ENCODE measurements around the gene GORAB.

The GORAB gene, protein sequence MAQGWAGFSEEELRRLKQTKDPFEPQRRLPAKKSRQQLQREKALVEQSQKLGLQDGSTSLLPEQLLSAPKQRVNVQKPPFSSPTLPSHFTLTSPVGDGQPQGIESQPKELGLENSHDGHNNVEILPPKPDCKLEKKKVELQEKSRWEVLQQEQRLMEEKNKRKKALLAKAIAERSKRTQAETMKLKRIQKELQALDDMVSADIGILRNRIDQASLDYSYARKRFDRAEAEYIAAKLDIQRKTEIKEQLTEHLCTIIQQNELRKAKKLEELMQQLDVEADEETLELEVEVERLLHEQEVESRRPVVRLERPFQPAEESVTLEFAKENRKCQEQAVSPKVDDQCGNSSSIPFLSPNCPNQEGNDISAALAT

DNA sequence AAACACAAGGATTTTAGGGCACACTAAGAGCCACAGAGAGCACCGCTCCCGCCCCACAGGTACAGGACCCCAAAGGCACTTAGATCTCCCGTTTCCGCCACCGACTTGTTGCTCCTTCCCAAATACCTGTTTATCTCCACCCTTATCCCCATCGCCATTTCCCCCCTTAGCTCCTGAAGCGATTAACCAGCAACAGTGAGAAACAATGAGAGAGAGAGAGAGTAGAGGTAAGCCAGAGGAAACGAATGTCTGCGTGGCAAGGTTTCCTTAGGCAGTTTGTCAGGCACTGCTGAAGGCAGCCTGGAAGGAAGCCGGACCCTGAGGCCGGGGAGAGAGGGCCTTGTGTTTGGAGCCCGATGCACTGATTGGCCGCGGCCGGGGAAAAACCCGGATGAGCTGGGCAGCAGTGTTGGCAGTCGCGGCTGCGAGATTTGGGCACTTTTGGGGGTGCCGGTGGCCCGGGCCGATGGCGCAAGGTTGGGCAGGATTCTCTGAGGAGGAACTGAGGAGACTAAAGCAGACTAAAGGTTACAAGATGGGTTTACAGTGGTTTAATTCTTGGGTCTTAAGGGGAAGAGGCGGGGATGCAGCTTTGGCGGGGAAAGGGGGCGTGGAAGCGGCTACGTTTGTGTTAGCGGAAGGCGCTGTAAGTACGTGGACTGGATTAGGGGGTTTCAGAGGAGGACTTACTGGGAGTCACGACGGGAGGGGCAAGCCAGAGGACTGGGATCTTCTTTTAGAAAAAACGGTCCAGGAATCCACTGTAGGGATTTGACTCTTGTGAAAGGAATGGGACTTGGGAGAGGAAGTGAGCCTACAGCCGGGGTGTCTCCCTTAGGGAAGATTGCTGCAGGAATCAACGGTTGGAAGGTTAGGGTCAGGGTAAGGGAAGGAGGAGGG lies at the start of gene GORAB:
GORAB (plus strand) TSS at position 409 of the 900 bp plus-strand sequence; CDS start at position 467, 58 bp downstream.
- DNase-seq = peak; percentile 89

DNA sequence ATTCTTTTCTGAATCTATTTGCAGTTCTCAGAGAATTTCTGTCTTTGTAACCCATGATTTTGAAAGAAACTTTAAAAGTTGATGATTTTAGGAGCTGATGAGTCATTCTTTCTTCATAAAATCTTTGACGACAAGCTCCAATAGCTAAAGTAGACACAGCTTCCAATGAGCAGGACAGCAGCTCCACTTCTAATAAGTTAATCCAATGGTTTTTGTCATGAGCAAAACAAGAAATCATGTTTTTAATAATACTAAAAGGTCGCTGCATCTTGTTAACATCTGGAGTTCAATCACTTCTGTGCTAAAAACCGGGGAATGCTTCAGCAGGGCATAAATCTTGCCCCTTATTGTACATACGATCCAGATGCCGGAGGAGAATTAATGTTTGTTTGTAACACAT lies 48.9 kb upstream of the GORAB start:
- DNase-seq = no peak

DNA sequence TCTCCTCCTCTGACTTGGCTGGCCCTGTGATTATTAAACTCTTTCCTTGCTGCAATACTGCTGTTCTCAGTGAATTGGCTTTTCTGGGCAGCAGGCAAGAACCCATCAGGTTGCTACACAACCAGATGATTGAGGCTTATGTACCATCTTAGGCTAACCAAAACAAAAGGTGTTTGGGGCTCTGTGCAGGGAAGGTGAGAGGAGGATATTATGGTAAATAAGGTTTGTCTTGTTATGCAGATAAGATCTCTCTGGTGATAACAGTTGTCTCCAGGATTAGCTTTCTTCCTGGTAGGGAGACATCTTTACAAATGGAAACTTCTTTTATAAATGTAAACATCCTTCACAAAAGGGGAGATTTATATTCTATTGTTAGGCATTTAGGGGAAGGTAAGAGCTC lies 44.5 kb upstream of the GORAB start:
- no peak for DNase-seq

DNA sequence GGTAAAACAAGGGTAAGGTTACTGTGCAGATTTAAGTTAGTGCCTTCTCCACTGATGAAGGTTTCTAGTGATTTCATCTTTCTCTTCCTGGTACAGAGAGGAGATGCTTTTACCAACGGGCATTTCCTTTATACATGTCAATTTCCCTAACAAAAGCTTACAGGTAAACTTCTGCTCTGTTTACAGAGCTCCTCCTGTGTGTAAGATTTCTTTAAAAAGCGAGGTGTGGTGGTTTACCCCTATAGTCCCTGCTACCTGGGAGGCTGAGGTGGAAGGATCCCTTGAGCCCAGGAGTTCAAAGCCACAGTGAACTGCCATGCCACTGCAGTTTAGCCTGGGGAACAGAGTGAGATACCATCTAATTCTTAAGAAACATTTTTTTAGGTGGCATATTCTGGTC lies 40.7 kb upstream of the GORAB start:
- DNase-seq = no peak

DNA sequence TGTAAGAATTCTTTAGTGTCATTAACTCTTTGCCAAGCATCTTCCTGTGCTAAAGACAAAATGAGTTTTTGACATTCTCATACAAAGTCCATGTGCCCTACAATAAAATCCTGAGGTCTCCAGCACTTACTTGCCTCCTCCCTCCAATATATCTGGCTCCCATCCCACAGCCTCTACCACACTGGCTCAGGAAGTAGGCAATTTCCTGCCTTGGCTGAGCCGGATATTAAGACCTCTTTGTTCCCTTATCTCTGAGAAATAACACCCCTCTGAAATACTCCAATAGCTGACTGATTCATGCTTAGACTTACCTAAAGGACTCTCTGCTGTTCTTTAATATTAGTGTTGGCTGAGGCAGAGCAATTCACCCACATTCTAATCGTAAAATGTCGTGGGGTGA lies 37.6 kb upstream of the GORAB start:
- peak; percentile 23 for DNase-seq

DNA sequence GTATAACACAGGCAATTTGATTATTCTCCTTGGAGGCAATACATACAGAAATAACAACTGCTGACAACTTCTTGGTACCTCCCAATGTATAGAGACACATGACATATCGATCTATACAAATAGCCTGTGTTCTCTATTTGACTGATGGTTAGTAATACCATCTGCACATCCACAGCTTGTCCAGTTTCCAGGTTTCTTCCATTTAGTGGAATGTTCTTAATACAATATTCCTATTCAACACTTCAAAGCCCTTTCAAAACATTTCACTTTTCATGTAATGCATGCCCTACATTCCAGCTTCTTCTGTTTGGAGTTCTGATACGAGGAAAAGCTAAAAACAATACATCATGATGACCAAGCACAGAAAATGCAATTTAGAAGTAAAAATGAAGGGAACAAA lies 37.0 kb upstream of the GORAB start:
- DNase-seq = no peak

DNA sequence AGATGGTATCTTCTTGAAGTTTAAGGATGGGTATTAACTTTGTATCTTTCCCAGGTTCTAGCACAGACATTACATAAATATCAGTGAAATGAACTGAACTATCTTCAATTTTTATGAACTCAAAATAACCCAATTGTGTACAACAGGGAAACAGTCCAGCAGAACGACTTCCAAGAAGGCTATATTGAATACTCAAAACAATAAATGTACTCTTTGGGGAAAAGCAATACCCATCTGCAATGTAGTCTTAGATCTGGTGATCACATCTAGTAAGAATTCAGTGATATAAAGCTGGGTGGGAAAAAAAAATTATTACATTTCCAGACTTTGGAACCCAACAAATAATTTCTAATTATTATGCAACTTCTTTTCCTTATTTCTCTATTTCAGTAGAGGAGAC lies 33.1 kb upstream of the GORAB start:
- no peak for DNase-seq

DNA sequence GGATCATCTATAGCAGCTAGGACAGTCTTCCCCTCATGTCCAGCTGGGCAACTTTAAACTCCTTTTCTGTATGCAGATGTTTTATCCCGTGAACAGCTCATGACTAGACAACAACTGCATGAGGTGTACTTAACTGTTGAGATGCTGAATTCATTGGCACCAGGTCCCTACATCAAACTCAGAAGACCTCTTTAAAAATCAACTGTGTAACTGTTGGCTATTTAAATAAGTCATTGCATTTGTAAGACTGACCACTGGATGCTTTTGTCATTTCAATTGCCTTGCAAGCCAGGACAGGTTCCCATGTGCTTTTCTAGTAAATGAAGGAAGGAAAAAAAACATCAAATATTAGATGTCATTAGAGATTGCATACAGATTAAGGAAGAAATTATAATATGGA lies 28.3 kb upstream of the GORAB start:
- DNase-seq = no peak

DNA sequence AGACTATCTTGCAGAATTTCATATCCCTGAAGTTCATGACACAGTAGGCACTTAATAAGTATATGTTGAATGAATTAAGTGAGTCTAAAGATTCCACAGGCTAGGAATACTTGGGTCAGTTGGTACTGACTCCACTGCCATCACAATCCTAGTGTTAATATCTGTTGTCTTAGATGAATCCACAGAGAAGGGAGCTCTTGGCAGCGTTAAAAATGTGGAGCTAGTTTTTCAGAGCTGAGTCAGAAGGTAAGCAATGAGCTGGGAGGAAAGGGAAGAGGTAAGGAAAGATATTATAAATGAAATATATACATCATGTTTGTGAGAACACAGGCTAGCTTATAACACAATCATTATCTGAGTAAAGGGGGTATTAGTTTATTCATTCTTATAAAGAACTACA lies 21.8 kb upstream of the GORAB start:
- no peak for DNase-seq

DNA sequence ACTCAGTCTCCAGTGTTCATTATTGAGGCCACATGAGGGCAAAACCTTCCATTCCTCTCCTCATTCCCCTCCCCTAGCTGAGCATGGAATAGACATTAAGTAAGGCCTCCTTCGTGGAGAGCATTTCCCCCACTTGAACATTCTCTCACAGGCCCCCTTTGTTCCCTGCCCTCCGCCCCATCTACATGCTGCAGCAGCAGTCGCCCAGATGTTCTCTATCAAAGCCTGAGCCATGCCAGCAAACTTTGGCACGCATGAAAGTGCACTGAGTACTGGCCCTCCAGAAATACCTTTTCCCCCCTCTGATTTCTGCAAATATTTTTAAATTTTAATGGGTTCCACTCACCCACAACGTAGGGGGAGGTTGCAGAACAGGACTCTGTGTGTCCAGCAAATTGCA lies 20.9 kb upstream of the GORAB start:
- no peak for DNase-seq

DNA sequence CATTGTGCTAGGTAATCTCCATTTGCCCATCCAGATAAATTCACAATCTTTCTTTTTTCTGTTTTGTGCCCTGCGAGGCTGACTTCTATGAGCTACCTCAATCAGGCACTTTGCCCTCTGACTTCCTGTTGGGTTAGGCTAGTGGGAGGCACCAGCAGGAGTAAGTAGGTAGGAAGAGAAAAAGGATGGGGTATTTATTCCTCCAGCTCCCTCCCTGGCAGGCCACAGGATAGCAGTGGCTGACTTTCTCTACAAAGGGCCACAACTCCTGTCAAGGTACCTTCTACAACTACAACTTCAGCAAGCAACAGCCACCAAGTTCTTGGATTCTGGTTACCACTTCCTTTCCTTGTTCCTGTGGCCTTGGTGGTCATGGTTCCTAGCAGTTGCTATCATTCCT lies 18.8 kb upstream of the GORAB start:
- DNase-seq = no peak

DNA sequence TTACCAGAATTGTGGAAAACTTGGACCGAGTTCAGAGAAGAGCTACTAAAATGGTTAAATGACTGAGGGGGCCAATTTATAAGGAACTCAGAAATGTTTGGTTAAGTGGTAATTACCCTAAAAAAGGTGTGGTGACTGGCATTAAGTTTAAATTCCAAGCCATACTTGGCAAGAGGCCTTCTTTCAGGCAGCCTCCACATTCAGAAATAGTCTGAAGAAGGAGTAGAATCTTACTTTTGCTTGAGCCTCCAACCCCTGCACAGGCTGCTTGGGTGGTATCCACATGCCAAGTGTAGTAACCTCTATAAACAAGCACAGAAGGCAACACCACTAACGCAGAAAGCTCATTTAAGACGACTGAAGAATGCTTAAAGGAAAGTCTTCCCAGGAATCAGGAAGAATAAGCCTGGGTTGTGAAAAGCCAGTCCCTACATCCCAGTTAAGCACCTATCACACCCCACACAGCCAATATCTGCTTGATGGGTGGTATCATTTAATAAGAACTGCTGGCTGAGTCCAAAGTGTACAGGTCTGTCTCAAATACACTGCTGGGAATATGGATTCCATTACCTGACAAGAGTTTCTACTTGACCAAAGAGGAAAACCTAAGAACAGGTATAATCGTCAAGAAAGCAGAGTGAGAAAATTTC lies 13.7 kb upstream of the GORAB start:
- no peak for DNase-seq

DNA sequence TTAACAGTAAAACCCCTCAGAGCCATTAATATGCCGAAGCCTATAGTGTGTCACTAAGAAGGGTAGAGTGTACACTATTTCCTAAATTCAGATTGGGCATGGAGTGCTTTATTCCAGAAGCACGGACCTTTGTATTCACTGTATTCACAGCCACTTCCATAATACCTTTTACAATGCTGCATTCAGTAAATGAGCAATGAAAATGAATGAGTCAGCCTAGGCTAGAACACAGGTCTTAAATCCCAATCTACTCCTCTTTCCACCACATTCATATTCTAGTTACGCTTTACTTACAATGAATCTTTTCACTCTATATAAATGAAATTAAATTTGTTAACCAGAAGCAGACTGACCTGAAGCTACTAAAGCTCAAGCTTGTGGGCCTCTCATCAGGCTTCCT lies 13.0 kb upstream of the GORAB start:
- no peak for DNase-seq

DNA sequence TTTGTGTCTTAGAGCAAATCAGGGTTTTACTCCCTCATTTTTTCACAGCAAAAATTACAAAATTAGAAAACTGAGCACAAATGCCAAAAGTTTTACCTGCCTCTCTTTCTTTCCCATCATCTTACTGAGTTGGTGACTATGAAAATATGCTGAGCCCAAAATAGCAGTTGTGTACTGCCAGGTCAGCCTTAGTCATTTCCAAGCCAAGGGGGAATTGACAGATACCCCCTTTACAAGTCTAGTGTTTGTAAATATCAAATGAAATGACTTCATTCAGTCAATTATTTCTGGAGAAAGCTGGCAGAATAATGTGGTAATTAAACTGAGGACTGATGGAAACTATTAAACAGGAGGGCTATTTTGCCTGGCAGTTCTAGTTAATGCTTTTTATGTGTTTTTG lies 11.4 kb upstream of the GORAB start:
- DNase-seq = no peak

DNA sequence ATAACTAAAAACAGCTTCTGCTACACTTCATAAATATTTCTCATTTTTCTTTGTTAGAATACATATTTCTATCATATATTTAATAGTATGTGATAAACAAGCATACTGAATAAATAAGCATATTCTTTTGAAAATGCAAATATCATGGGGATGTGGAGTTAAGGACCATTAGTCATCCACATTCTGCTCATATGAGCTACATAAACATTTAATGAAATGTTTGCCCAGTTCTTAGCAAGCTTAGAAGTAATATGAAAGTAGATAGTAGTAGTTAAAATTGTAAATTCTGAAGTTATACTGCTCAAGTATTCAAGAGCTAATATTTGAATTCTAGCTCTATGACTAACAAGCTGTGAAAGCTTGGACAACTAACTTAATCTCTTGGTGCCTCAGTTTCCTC lies 10.1 kb upstream of the GORAB start:
- DNase-seq = no peak

DNA sequence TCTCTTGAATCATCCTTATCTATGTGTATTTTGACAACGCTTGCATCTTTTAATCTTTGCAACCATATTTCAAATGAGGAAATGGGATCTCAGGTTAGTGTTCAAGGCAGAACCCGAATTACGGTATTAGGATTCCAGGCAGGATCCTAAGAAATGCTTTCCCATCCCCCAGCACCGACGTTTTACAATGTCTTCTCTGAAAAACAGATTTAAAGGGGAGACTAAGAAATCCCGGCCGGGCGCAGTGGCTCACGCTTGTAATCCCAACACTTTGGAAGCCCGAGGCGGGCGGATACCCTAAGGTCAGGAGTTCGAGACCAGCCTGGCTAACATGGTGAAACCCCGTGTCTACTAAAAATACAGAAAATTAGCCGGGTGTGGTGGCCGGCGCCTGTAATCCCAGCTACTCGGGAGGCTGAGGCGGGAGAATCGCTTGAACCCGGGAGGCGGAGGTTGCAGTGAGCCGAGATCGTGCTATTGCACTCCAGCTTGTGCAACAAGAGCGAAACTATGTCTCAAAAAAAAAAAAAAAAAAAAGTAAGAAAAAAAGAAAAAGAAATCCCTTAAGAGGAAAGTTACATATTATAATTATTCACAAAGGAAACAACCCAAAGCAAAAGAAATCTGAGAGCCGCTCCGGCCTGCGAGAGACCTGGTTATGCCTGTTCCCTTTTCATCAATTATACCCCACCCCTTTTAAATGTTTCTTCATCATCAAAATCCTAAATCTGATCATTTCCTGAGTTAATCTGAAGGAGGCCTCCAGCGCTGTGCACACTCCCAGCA lies 801 bp upstream of the GORAB start:
- DNase-seq = no peak

DNA sequence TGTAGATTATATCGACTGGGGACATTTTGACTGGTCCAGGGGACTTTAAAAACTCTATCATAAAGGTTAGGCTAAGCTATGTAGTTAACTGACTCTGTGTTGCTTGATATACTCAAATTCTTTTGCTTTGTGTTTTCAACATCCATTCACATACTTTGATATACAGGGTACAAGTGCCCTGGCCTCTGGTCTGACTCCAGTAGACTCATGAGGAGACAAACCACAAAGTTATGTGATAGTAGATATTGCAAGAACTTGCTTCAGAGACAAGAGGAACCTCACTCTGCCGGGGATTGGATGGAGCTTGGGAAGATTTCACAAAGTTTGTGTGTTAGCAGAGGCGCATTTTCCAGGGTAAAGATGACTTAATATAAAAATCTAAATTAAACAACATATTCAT lies 1.3 kb downstream of the GORAB start:
- peak; percentile 23 for DNase-seq

DNA sequence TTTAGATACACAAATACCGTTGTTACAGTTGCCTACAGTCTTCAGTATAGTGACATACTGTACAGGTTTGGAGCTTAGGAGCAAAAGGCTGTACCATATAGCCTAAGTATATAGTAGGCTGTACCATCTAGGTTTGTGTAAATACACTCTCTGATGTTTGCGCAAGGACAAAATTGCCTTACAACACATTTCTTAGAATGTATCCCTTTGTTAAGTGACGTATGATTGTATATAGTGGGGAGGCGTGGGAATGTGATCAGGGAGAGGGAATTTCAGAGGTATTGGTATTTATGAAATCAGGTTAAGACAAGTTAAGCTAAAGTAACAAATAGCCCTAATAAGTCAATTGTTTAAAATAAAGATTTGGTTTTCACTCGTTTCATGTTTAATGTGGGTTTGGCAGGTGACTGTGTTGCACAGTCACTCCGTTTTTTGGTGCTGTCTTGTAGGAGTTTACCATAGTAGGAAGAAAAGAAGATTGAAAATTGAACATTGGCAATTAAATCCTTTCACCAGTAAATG lies 2.7 kb downstream of the GORAB start:
- DNase-seq = no peak

DNA sequence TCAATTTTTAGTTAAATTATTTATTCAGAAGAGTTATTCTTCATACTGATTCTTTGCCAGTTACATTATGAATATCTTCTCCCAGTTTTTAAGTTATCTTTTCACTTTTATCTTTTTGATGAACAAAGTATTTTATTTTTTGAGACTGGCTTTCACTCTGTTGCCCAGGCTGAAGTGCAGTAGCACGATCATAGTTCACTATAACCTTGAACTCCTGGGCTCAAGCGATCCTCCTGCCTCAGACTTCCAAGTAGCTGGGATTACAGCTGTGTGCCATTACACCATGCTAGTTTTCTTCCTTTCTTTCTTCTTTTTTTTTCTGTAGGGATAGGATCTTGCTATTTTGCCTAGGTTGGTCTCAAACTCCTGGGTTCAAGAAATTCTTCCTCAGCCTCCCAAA lies 3.5 kb downstream of the GORAB start:
- DNase-seq = no peak

DNA sequence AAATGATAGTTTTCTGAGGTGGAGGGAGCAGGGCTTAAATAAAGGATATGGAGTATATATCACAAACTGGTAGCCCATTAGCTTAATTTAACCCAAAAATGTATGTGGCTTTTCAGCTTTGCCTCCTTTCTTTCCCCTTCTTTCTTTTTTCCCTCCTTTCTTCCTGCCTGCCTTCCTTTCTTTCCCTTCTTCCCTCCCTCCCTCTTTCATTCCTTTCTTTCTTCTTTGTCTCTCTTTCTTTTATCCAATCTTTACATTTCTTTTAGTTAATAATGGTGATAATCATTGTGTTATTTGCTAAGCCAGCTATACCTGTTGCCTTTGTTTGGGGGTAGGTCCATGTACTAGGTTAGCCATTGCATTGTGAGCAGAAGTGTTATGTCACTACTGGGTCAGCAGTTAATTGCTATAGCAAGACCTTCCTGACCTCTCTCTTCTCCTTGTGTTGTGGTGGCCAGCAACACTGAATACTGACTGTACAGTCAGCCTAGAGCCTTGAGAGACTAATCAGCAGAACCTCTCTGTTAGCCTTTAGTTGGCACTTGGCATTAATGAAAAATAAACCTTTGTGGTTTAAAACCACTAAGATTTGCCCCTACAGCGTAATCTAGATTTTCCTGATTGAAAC lies 5.1 kb downstream of the GORAB start:
- no peak for DNase-seq

DNA sequence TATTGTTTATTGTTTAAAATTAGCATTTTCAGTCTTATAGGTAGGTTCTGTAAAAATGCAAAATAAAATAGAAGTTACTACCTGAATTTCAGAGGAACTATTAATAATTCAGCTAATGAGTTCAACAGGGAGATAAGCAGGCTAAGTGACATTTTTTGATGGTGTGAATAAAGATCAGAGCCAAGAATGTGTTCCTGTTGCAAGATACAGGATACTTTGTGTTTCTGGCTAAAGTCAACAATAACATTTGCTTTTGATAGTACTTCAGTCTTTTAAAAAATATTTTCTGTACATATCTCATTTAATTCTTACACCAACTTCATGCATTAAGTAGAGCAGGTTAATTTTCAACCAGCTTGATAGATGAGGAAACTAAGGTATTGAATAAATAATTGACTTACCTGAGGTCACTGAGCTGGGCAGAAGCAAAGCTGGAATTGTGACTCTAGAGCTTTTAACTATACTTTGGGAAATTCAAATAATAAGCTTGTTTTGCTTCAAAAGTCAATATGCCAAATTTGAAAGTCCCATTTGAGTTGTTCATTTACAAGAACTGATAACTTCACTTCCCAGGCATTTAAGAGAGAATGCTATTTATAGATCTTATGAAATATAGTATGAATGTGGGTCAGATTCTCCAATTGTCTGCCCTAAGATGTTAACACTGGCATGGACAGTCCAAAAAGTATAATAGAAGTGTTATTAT lies 6.0 kb downstream of the GORAB start:
- DNase-seq = no peak

DNA sequence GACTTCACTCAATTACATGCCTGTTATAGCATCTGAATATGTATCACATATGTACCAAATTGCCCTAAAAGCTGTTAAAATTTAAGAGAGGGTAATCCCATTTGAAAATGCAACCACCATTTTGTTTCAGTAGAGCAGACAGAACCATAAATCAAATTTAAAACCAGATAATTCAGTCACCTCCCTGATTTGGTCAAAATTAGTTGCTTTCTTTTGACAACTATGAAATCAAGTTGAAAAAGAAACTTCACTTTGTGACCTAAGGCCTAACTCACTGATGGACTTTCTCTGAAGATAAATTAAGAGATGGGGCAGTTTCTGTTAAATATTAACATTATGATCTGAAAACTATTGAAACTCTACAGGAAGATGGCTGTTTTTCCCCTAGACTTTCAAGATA lies 6.7 kb downstream of the GORAB start:
- DNase-seq = no peak

Data from NCI-H226 (cell line).